Stomach (tissue), 9 donors: ENCODE measurements around the gene C15orf61. TPM values are rescaled to one million over a fixed set of nuclear protein-coding genes. Genes with fewer than 3 reads are reported as not detected.

Source experiments
- DNase-seq, 2 donors: peaks; one replicate each; pipeline versions ENCODE4 v3.0.0 to v3.0.0-alpha.2; 2013 to 2019
- H3K27ac ChIP-seq, 5 donors: fragments of 200-600 bp in 4 of 5; sonication (generic) in 4 of 5; one replicate each; pipeline ENCODE4 v1.5.1; 2013 to 2019; ENCODE audit warnings: mild to moderate bottlenecking in 1 of 5, moderate library complexity in 1 of 5
- H3K27me3 ChIP-seq, 3 donors: fragments of 200-600 bp; sonication (generic); one replicate each; pipeline ENCODE4 v1.5.1; 2017 to 2019; ENCODE audit warnings: mixed run types in 1 of 3
- H3K36me3 ChIP-seq, 4 donors: fragments of 200-600 bp; sonication (generic); 1 replicate in 3 of 4; 2 replicates in 1 of 4; pipeline ENCODE4 v1.5.1; 2016 to 2019
- H3K4me1 ChIP-seq, 4 donors: fragments of 200-600 bp; sonication (generic); one replicate each; pipeline ENCODE4 v1.5.1; 2016 to 2019
- H3K4me3 ChIP-seq, 4 donors: fragments of 200-600 bp; sonication (generic) in 3 of 4; one replicate each; pipeline ENCODE4 v1.5.1; 2016 to 2019; ENCODE audit warnings: mild to moderate bottlenecking in 1 of 4
- H3K9me3 ChIP-seq, 4 donors: fragments of 200-600 bp; sonication (generic); one replicate each; pipeline ENCODE4 v1.5.1; 2016 to 2019
- CTCF ChIP-seq, 7 experiments: fragments of 450-650 bp in 4 of 7; fragments of 200-600 bp in 3 of 7; sonication (generic) in 3 of 7; IDR thresholded peaks; one replicate each; pipeline ENCODE4 v1.5.1; 2016 to 2019; ENCODE audit warnings: antibody characterized with exemption in 7 of 7, control low read depth in 2 of 7, mild to moderate bottlenecking in 1 of 7
- EP300 ChIP-seq: sonication (generic); formaldehyde crosslinking; IDR thresholded peaks from one replicate; pipeline ENCODE4 v1.6.1; 2017; ENCODE audit warnings: antibody characterized with exemption
- POLR2A ChIP-seq, 4 donors: fragments of 450-650 bp; IDR thresholded peaks; one replicate each; pipeline ENCODE4 v1.6.1; 2016; ENCODE audit warnings: antibody characterized with exemption in 4 of 4, control low read depth in 2 of 4, mild to moderate bottlenecking in 1 of 4, moderate library complexity in 1 of 4
- POLR2AphosphoS5 ChIP-seq, 3 donors: sonication (generic); formaldehyde crosslinking; IDR thresholded peaks; one replicate each; pipeline ENCODE4 v1.6.1; 2016; ENCODE audit warnings: antibody characterized with exemption in 3 of 3
- WGBS, 5 donors: extraction: QIAGEN DNeasy Blood & Tissue Kit in 3 of 5; methylation state at CpG; one replicate each; pipeline versions ENCODE4 v1.1.5 to v1.1.7; 2013 to 2018; 5-methylcytosine and 5-hydroxymethylcytosine counted together
- intact Hi-C: fragments of 100-400 bp; cut with DNase I; formaldehyde crosslinking; loops from one replicate; pipeline ENCODE4 v1.15.1; 2023; ENCODE audit warnings: low total_unique reads
- polyA plus RNA-seq, 3 donors: library from polyadenylated mRNA; stranded (reverse); fragments of 200-250 nt; gene quantifications; one replicate each; pipeline ENCODE4 v1.2.3, GENCODE V29; 2013
- total RNA-seq, 5 donors: library from RNA; depleted of rRNA; stranded (reverse); fragments of >200 nt; gene quantifications; one replicate each; pipeline versions ENCODE4 v1.1.0 to v1.2.3, GENCODE V29; 2014 to 2016
- donor health status: healthy with polysubstance abuse.
- donor health status: Bipolar disorder and iron deficiency.
- donor health status: healthy.

Gene C15orf61
- total and polyA plus RNA-seq, 8 donors: 0.14 to 19.4 (median 2.1) TPM

GRCh38 chr15:67523330-67523729 is 2.4 kb downstream of the C15orf61 start:
- no peak for TF ChIP-seq CTCF (IDR thresholded peaks at IDR 0.05)
- no peak for TF ChIP-seq EP300
- no peak for TF ChIP-seq POLR2A (IDR thresholded peaks at IDR 0.05)
- TF ChIP-seq POLR2AphosphoS5 (IDR thresholded peaks at IDR 0.05): no peak
- Histone ChIP-seq H3K4me3 (peak overlapping the region in 2 of 4 donors; percentile 74 to 84), H3K27ac (no peak overlapping the region), H3K9me3 (no peaks in the 10 kb centered on the region), H3K36me3 (peaks cover 0 to 20% (median 19%) of the 10 kb centered on the region in 4 donors), H3K4me1 (peaks cover 14 to 43% (median 30%) of the 10 kb centered on the region in 4 donors), H3K27me3 (no peaks in the 10 kb centered on the region)
- intact Hi-C loops: no loop called here
- no peak for DNase-seq
- 58 to 82% (median 74%) methylated on average over 1 of the region's 1 CpG for WGBS, 5 donors

- TF ChIP-seq CTCF (IDR thresholded peaks at IDR 0.05) (no peak), EP300 (no peak), POLR2AphosphoS5 (IDR thresholded peaks at IDR 0.05) (no peak), POLR2A (IDR thresholded peaks at IDR 0.05) (no peak)
- H3K4me1 ChIP-seq: peaks cover 14 to 43% (median 30%) of the 10 kb centered on the region in 4 donors
- DNase-seq: no peak
- no peak overlapping the region for H3K27ac ChIP-seq
- no peak overlapping the region for H3K4me3 ChIP-seq
- H3K36me3 ChIP-seq: peaks cover 0 to 26% (median 25%) of the 10 kb centered on the region in 4 donors
- intact Hi-C loops: no loop called here
- H3K9me3 ChIP-seq: no peaks in the 10 kb centered on the region
- no peaks in the 10 kb centered on the region for H3K27me3 ChIP-seq
These were observed 3.3 kb downstream of the C15orf61 start for GRCh38 chr15:67524235-67524634.

GRCh38 chr15:67528513-67528912 is 7.6 kb downstream of the C15orf61 start:
- DNase-seq: no peak
- intact Hi-C loops: no loop called here
- TF ChIP-seq POLR2AphosphoS5 (IDR thresholded peaks at IDR 0.05): no peak
- no peak for TF ChIP-seq POLR2A (IDR thresholded peaks at IDR 0.05)
- no peak for TF ChIP-seq EP300
- TF ChIP-seq CTCF (IDR thresholded peaks at IDR 0.05): no peak

GRCh38 chr15:67531379-67531914 is 10.5 kb downstream of the C15orf61 start:
- Histone ChIP-seq H3K27me3 (no peaks in the 10 kb centered on the region), H3K36me3 (peaks cover 0 to 32% (median 23%) of the 10 kb centered on the region in 4 donors), H3K4me1 (no peaks in the 10 kb centered on the region), H3K9me3 (no peaks in the 10 kb centered on the region), H3K27ac (no peak overlapping the region), H3K4me3 (no peak overlapping the region)
- no peak for DNase-seq
- TF ChIP-seq POLR2AphosphoS5 (IDR thresholded peaks at IDR 0.05) (no peak), EP300 (no peak), POLR2A (IDR thresholded peaks at IDR 0.05) (no peak), CTCF (IDR thresholded peaks at IDR 0.05) (no peak)
- intact Hi-C loops: no loop called here
- 63 to 84% (median 80%) methylated on average over 3 of the region's 3 CpGs for WGBS, 5 donors

More at GRCh38 chr15:67528513-67528912, 7.6 kb downstream of the C15orf61 start:
- Histone ChIP-seq H3K36me3 (peaks cover 0 to 33% (median 25%) of the 10 kb centered on the region in 4 donors), H3K4me1 (peaks cover under 1 to 17% (median 9%) of the 10 kb centered on the region in 4 donors), H3K27me3 (no peaks in the 10 kb centered on the region), H3K27ac (no peak overlapping the region), H3K9me3 (no peaks in the 10 kb centered on the region), H3K4me3 (no peak overlapping the region)
- 94 to 98% (median 97%) methylated on average over 3 of the region's 3 CpGs for WGBS, 5 donors
